Effector memory CD4-positive, alpha-beta T cell (primary cell): ENCODE measurements around the gene MELK.
"Not testable (repeated sequence)": the region's sequence is repeated elsewhere in the genome, so short reads cannot be mapped to it uniquely, and the experiment has no call there.

Experiments
- DNase-seq, 3 donors: peaks; one replicate each; pipeline ENCODE4 v3.0.0-alpha.2; 2020
- H3K27ac ChIP-seq: 2 replicates; pipeline ENCODE4 v1.7.0; 2013; ENCODE audit warnings: mild to moderate bottlenecking, low read length, moderate library complexity; ENCODE audit not compliant: insufficient read depth, poor library complexity, severe bottlenecking
- H3K27me3 ChIP-seq: replicated peaks from 2 replicates; pipeline ENCODE4 v1.7.0; 2013; ENCODE audit warnings: mild to moderate bottlenecking, low read length; ENCODE audit not compliant: insufficient read depth, control insufficient read depth, poor library complexity, severe bottlenecking
- H3K36me3 ChIP-seq: 2 replicates; pipeline ENCODE4 v1.7.0; 2013; ENCODE audit warnings: mild to moderate bottlenecking, low read length, moderate library complexity; ENCODE audit not compliant: control insufficient read depth, insufficient read depth
- H3K4me1 ChIP-seq: 2 replicates; pipeline ENCODE4 v1.7.0; 2013; ENCODE audit warnings: low read length, mild to moderate bottlenecking; ENCODE audit not compliant: control insufficient read depth, insufficient read depth, poor library complexity, severe bottlenecking
- H3K4me3 ChIP-seq: 2 replicates; pipeline ENCODE4 v1.7.0; 2013; ENCODE audit warnings: low read length, low read depth, mild to moderate bottlenecking; ENCODE audit not compliant: insufficient read depth, poor library complexity, severe bottlenecking
- H3K9me3 ChIP-seq: 2 replicates; pipeline ENCODE4 v1.7.0; 2013; ENCODE audit warnings: mild to moderate bottlenecking, low read length, moderate library complexity; ENCODE audit not compliant: control insufficient read depth

Gene MELK

GRCh38 chr9:36574045-36574444 is 1.4 kb downstream of the MELK start:
- not testable (repeated sequence) for H3K9me3 ChIP-seq, H3K36me3 ChIP-seq, H3K27ac ChIP-seq, DNase-seq, H3K27me3 ChIP-seq, H3K4me1 ChIP-seq
- H3K4me3 ChIP-seq: peak overlapping the region; percentile 96

- no peak for DNase-seq
- Histone ChIP-seq H3K27me3 (no peaks in the 10 kb centered on the region), H3K36me3 (no peaks in the 10 kb centered on the region), H3K4me1 (peaks cover 3% of the 10 kb centered on the region), H3K27ac (no peak overlapping the region), H3K9me3 (no peaks in the 10 kb centered on the region), H3K4me3 (no peak overlapping the region)
Observed at GRCh38 chr9:36575411-36575882, 2.8 kb downstream of the MELK start.

- no peak overlapping the region for H3K4me3 ChIP-seq
- no peaks in the 10 kb centered on the region for H3K9me3 ChIP-seq
- H3K36me3 ChIP-seq: no peaks in the 10 kb centered on the region
- H3K27me3 ChIP-seq: no peaks in the 10 kb centered on the region
- no peak for DNase-seq
- no peak overlapping the region for H3K27ac ChIP-seq
- H3K4me1 ChIP-seq: peaks cover 3% of the 10 kb centered on the region
Observed at GRCh38 chr9:36576866-36577265, 4.2 kb downstream of the MELK start.

- H3K9me3 ChIP-seq: no peaks in the 10 kb centered on the region
- no peak overlapping the region for H3K27ac ChIP-seq
- no peak overlapping the region for H3K4me3 ChIP-seq
- no peaks in the 10 kb centered on the region for H3K36me3 ChIP-seq
- no peaks in the 10 kb centered on the region for H3K4me1 ChIP-seq
- no peak for DNase-seq
- H3K27me3 ChIP-seq: no peaks in the 10 kb centered on the region
Observed at GRCh38 chr9:36584620-36585460, 12.1 kb downstream of the MELK start.

GRCh38 chr9:36590231-36590630 is 17.5 kb downstream of the MELK start:
- DNase-seq: no peak
- H3K27ac ChIP-seq: no peak overlapping the region
- no peaks in the 10 kb centered on the region for H3K27me3 ChIP-seq

GRCh38 chr9:36592801-36593583 is 20.3 kb downstream of the MELK start:
- Histone ChIP-seq H3K4me1 (no peaks in the 10 kb centered on the region), H3K4me3 (no peak overlapping the region), H3K27ac (no peak overlapping the region), H3K36me3 (no peaks in the 10 kb centered on the region), H3K9me3 (no peaks in the 10 kb centered on the region), H3K27me3 (no peaks in the 10 kb centered on the region)
- DNase-seq: no peak

More at GRCh38 chr9:36590231-36590630, 17.5 kb downstream of the MELK start:
- Histone ChIP-seq H3K36me3 (no peaks in the 10 kb centered on the region), H3K4me1 (no peaks in the 10 kb centered on the region), H3K4me3 (no peak overlapping the region), H3K9me3 (no peaks in the 10 kb centered on the region)

- Histone ChIP-seq H3K27me3 (no peaks in the 10 kb centered on the region), H3K36me3 (no peaks in the 10 kb centered on the region), H3K4me3 (no peak overlapping the region), H3K4me1 (no peaks in the 10 kb centered on the region), H3K27ac (no peak overlapping the region), H3K9me3 (no peaks in the 10 kb centered on the region)
- no peak for DNase-seq
Observed at GRCh38 chr9:36594213-36594612, 21.5 kb downstream of the MELK start.

GRCh38 chr9:36597412-36598178 is 24.9 kb downstream of the MELK start:
- no peaks in the 10 kb centered on the region for H3K27me3 ChIP-seq
- H3K27ac ChIP-seq: no peak overlapping the region
- H3K4me1 ChIP-seq: no peaks in the 10 kb centered on the region
- H3K36me3 ChIP-seq: no peaks in the 10 kb centered on the region
- no peak overlapping the region for H3K4me3 ChIP-seq
- no peaks in the 10 kb centered on the region for H3K9me3 ChIP-seq
- DNase-seq: no peak

GRCh38 chr9:36598273-36598672 is 25.6 kb downstream of the MELK start:
- DNase-seq: no peak
- no peak overlapping the region for H3K27ac ChIP-seq
- no peaks in the 10 kb centered on the region for H3K36me3 ChIP-seq
- H3K4me1 ChIP-seq: no peaks in the 10 kb centered on the region
- H3K4me3 ChIP-seq: no peak overlapping the region
- H3K27me3 ChIP-seq: no peaks in the 10 kb centered on the region
- no peaks in the 10 kb centered on the region for H3K9me3 ChIP-seq
